ENCODE measurements around the gene LRMDA.

LRMDA gene

DNA sequence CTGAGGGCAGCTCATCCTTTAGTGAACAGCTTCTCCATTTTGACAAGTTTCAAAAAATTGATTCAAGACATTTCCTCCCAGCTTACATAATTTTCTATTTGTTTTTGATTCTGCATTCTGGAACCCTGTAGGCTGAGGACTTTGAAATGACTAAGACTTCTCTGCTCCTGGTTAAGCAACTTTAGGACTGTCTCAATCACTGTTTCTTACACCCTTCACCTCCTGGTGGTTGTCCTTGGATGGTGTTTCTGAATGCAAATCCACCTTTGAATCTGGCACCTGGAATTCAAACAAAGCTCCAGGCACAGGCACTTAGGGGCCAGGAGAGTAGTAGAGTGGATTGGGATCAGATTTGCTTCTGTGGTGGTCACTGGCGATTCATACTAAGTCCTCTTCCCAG, 595.5 kb downstream of the LRMDA start:
- Histone ChIP-seq H3F3A (ENCODE audit: low read depth) (no peaks in the 10 kb centered on the region), H3K79me2 (ENCODE audit: insufficient read depth, low read length) (no peaks in the 10 kb centered on the region), H3K4me1 (ENCODE audit: insufficient read depth, low read length, poor library complexity, severe bottlenecking) (no peaks in the 10 kb centered on the region), H3K27me3 (ENCODE audit: insufficient read depth, low read length, poor library complexity, severe bottlenecking) (no peaks in the 10 kb centered on the region), H3K9ac (ENCODE audit: low read depth, low read length, poor library complexity, severe bottlenecking) (no peak overlapping the region), H3K9me3 (ENCODE audit: insufficient read depth, low read depth, low read length) (no peaks in the 10 kb centered on the region), H3K4me2 (ENCODE audit: low read depth, low read length, poor library complexity, severe bottlenecking) (no peak overlapping the region), H4K20me1 (ENCODE audit: insufficient read depth, low read length, poor library complexity, severe bottlenecking) (no peaks in the 10 kb centered on the region), H3K36me3 (ENCODE audit: insufficient read depth, low read length) (no peaks in the 10 kb centered on the region), H3K9me2 (replicated peaks; ENCODE audit: low read depth, low read length) (no peaks in the 10 kb centered on the region), H2AFZ (ENCODE audit: low read length) (no peak overlapping the region), H3K4me3 (ENCODE audit: low read length, poor library complexity, severe bottlenecking) (no peak overlapping the region)
- TF ChIP-seq, protein P1, sequence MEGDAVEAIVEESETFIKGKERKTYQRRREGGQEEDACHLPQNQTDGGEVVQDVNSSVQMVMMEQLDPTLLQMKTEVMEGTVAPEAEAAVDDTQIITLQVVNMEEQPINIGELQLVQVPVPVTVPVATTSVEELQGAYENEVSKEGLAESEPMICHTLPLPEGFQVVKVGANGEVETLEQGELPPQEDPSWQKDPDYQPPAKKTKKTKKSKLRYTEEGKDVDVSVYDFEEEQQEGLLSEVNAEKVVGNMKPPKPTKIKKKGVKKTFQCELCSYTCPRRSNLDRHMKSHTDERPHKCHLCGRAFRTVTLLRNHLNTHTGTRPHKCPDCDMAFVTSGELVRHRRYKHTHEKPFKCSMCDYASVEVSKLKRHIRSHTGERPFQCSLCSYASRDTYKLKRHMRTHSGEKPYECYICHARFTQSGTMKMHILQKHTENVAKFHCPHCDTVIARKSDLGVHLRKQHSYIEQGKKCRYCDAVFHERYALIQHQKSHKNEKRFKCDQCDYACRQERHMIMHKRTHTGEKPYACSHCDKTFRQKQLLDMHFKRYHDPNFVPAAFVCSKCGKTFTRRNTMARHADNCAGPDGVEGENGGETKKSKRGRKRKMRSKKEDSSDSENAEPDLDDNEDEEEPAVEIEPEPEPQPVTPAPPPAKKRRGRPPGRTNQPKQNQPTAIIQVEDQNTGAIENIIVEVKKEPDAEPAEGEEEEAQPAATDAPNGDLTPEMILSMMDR (conservative IDR thresholded peaks at IDR 0.05; ENCODE audit: low read length): 0 out of 2 replicates have a peak, but pooled peaks have one; percentile 11
- TF ChIP-seq EZH2phosphoT487 (IDR thresholded peaks at IDR 0.05; ENCODE audit: borderline replicate concordance): no peak

DNA sequence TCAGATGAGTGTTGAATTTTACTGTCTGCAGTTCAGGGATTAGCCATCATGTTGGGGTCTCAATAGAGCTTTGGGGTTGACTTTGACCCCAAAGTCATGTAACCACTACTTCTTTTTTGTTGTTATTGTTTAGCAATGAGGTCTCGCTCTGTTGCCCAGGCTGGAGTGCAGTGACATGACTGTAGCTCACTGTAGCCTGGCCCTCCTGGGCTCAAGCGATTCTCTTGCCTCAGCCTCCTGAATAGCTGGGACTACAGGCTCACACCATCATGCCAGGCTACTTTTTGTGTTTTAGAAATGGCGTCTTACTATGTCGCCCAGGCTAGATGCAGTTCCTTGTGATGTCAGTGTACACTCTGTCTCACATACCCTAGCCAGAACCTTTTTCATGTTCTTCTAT, 598.4 kb downstream of the LRMDA start:
- Histone ChIP-seq H3K4me2 (ENCODE audit: low read depth, low read length, poor library complexity, severe bottlenecking) (no peak overlapping the region), H3K4me3 (ENCODE audit: low read length, poor library complexity, severe bottlenecking) (no peak overlapping the region), H3K27me3 (ENCODE audit: insufficient read depth, low read length, poor library complexity, severe bottlenecking) (no peaks in the 10 kb centered on the region), H3K36me3 (ENCODE audit: insufficient read depth, low read length) (no peaks in the 10 kb centered on the region), H4K20me1 (ENCODE audit: insufficient read depth, low read length, poor library complexity, severe bottlenecking) (no peaks in the 10 kb centered on the region), H3K4me1 (ENCODE audit: insufficient read depth, low read length, poor library complexity, severe bottlenecking) (no peaks in the 10 kb centered on the region), H3K9me3 (ENCODE audit: insufficient read depth, low read depth, low read length) (no peaks in the 10 kb centered on the region), H3K9me2 (replicated peaks; ENCODE audit: low read depth, low read length) (no peaks in the 10 kb centered on the region), H2AFZ (ENCODE audit: low read length) (no peak overlapping the region), H3K9ac (ENCODE audit: low read depth, low read length, poor library complexity, severe bottlenecking) (no peak overlapping the region), H3F3A (ENCODE audit: low read depth) (no peaks in the 10 kb centered on the region), H3K79me2 (ENCODE audit: insufficient read depth, low read length) (no peaks in the 10 kb centered on the region)
- TF ChIP-seq EZH2phosphoT487 (IDR thresholded peaks at IDR 0.05; ENCODE audit: borderline replicate concordance): no peak
- TF ChIP-seq, protein P1 (conservative IDR thresholded peaks at IDR 0.05; ENCODE audit: low read length): no peak

DNA sequence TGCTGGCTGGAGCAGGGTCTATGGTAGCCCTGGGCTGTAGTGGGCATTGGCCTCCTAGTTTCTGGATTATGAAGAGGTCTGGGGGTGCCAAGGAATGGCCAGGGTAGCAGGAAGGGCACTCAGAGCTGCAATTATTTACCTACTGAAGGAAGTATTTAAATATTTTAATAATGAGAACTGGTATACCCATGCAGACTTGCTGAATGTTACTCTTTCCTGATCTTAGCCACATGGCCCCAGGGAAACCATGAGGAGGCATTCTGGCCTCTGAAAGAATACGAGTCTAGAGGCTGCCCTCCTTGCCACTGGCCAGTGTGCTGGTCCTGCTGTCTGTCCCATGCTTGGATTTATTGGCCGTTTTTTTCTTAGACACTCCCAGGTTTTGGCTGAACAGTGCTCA, 599.7 kb downstream of the LRMDA start:
- Histone ChIP-seq H3K4me1 (ENCODE audit: insufficient read depth, low read length, poor library complexity, severe bottlenecking) (no peaks in the 10 kb centered on the region), H3K9ac (ENCODE audit: low read depth, low read length, poor library complexity, severe bottlenecking) (no peak overlapping the region), H3K36me3 (ENCODE audit: insufficient read depth, low read length) (no peaks in the 10 kb centered on the region), H3K79me2 (ENCODE audit: insufficient read depth, low read length) (no peaks in the 10 kb centered on the region), H3F3A (ENCODE audit: low read depth) (no peaks in the 10 kb centered on the region), H3K4me2 (ENCODE audit: low read depth, low read length, poor library complexity, severe bottlenecking) (no peak overlapping the region), H3K9me2 (replicated peaks; ENCODE audit: low read depth, low read length) (no peaks in the 10 kb centered on the region), H3K4me3 (ENCODE audit: low read length, poor library complexity, severe bottlenecking) (no peak overlapping the region), H2AFZ (ENCODE audit: low read length) (no peak overlapping the region), H3K9me3 (ENCODE audit: insufficient read depth, low read depth, low read length) (no peaks in the 10 kb centered on the region), H3K27me3 (ENCODE audit: insufficient read depth, low read length, poor library complexity, severe bottlenecking) (no peaks in the 10 kb centered on the region), H4K20me1 (ENCODE audit: insufficient read depth, low read length, poor library complexity, severe bottlenecking) (no peaks in the 10 kb centered on the region)
- TF ChIP-seq EZH2phosphoT487 (IDR thresholded peaks at IDR 0.05; ENCODE audit: borderline replicate concordance): no peak
- TF ChIP-seq, protein P1 (conservative IDR thresholded peaks at IDR 0.05; ENCODE audit: low read length): no peak

Data from Loucy (cell line).